DMS79 treated with DMSO at 0.1 percent for 48 hours (cell line): ENCODE measurements around the gene RELT.
A peak's percentile ranks its signal among the peaks of the same experiment; 100 is the strongest.

Experiments used
- DNase-seq: peaks from one replicate; lab custom pipeline; 2025; lab: John Stamatoyannopoulos, UW

Gene RELT

GRCh38 chr11:73376160-73376802 is at the start of gene RELT:
TSS of gene RELT (plus strand) at chr11:73376399. CDS start at chr11:73389137, 12,738 bp downstream.
- peak; percentile 90 for DNase-seq

GRCh38 chr11:73326929-73327811 is 49.0 kb upstream of the RELT start:
- DNase-seq, result no peak

GRCh38 chr11:73327812-73328364 is 48.3 kb upstream of the RELT start:
- DNase-seq, result no peak

GRCh38 chr11:73330569-73331093 is 45.6 kb upstream of the RELT start:
- DNase-seq, result no peak

- no peak for DNase-seq
Observed at GRCh38 chr11:73331138-73331916, 44.9 kb upstream of the RELT start.

GRCh38 chr11:73333173-73333572 is 43.0 kb upstream of the RELT start:
- DNase-seq, result no peak

- DNase-seq, result no peak
Observed at GRCh38 chr11:73333640-73334383, 42.4 kb upstream of the RELT start.

- DNase-seq, result no peak
Observed at GRCh38 chr11:73334384-73335203, 41.6 kb upstream of the RELT start.

- DNase-seq, result peak; percentile 91
Observed at GRCh38 chr11:73335204-73335923, 40.8 kb upstream of the RELT start.

GRCh38 chr11:73337846-73338245 is 38.4 kb upstream of the RELT start:
- no peak for DNase-seq

GRCh38 chr11:73338279-73338678 is 37.9 kb upstream of the RELT start:
- no peak for DNase-seq

- no peak for DNase-seq
Observed at GRCh38 chr11:73340164-73340563, 36.0 kb upstream of the RELT start.

GRCh38 chr11:73342633-73343032 is 33.6 kb upstream of the RELT start:
- peak; percentile 31 for DNase-seq

- no peak for DNase-seq
Observed at GRCh38 chr11:73343076-73343873, 32.9 kb upstream of the RELT start.

GRCh38 chr11:73344191-73344607 is 32.0 kb upstream of the RELT start:
- peak; percentile 16 for DNase-seq

- no peak for DNase-seq
Observed at GRCh38 chr11:73345481-73346160, 30.6 kb upstream of the RELT start.

- DNase-seq, result no peak
Observed at GRCh38 chr11:73346186-73346935, 29.8 kb upstream of the RELT start.
